Endometrial microvascular endothelial cells (primary cell): ENCODE data around the gene CTNNBL1. TPM values are rescaled to one million over a fixed set of nuclear protein-coding genes. Genes with fewer than 3 reads are reported as not detected.

ENCODE experiments used
- in situ Hi-C: cut with HindIII; loops from 2 replicates; pipeline ENCODE4 v1.10.0; 2017; ENCODE audit warnings: low sequenced_read_pairs, low pct_unique_long_range_greater_than_20kb; ENCODE audit errors: inconsistent ontology term
- total RNA-seq: library from RNA; depleted of rRNA; stranded (reverse); fragments of >200 nt; gene quantifications from one replicate; pipeline ENCODE4 v1.2.3, GENCODE V29; 2015; ENCODE audit errors: inconsistent ontology term

CTNNBL1 gene
- total RNA-seq, 1 donor from 2014 or later = 45.2 TPM

- in situ Hi-C loops = no loop called here
These were observed 104.5 kb downstream of the CTNNBL1 start for GRCh38 chr20:37798312-37798711.

GRCh38 chr20:37800618-37801017, 106.8 kb downstream of the CTNNBL1 start:
- in situ Hi-C loops = no loop called here

GRCh38 chr20:37801921-37802320, 108.1 kb downstream of the CTNNBL1 start:
- in situ Hi-C loops = no loop called here

- in situ Hi-C loops = no loop called here
These were observed 109.8 kb downstream of the CTNNBL1 start for GRCh38 chr20:37803438-37804307.

GRCh38 chr20:37804584-37805566, 111.0 kb downstream of the CTNNBL1 start:
- in situ Hi-C loops = no loop called here

GRCh38 chr20:37807471-37808232, 113.8 kb downstream of the CTNNBL1 start:
- in situ Hi-C loops = no loop called here

- in situ Hi-C loops = no loop called here
These were observed 114.6 kb downstream of the CTNNBL1 start for GRCh38 chr20:37808233-37809070.

- in situ Hi-C loops = no loop called here
These were observed 116.2 kb downstream of the CTNNBL1 start for GRCh38 chr20:37810027-37810426.

GRCh38 chr20:37816003-37816402, 122.2 kb downstream of the CTNNBL1 start:
- in situ Hi-C loops = no loop called here

GRCh38 chr20:37816726-37817125, 122.9 kb downstream of the CTNNBL1 start:
- in situ Hi-C loops = no loop called here

- in situ Hi-C loops = no loop called here
These were observed 127.9 kb downstream of the CTNNBL1 start for GRCh38 chr20:37821696-37822095.

GRCh38 chr20:37822141-37822601, 128.3 kb downstream of the CTNNBL1 start:
- in situ Hi-C loops = no loop called here

- in situ Hi-C loops = no loop called here
These were observed 129.6 kb downstream of the CTNNBL1 start for GRCh38 chr20:37823296-37823980.

- in situ Hi-C loops = no loop called here
These were observed 133.8 kb downstream of the CTNNBL1 start for GRCh38 chr20:37827605-37828004.

- in situ Hi-C loops = no loop called here
These were observed 134.9 kb downstream of the CTNNBL1 start for GRCh38 chr20:37828684-37829083.

GRCh38 chr20:37829128-37829527, 135.3 kb downstream of the CTNNBL1 start:
- in situ Hi-C loops = no loop called here

GRCh38 chr20:37833221-37833896, 139.5 kb downstream of the CTNNBL1 start:
- in situ Hi-C loops = no loop called here
